ENCODE data around the gene POU2F1.

GRCh38 chr1:167244244-167244643 is 23.6 kb downstream of the POU2F1 start:
- TF ChIP-seq ZNF274 (IDR thresholded peaks at IDR 0.05; ENCODE audit: low read depth, low read length) = no peak
- no peak for TF ChIP-seq SUZ12 (IDR thresholded peaks at IDR 0.05; ENCODE audit: extremely low read depth, insufficient read depth, insufficient read length)
